Hepatocyte (in vitro differentiated cells): ENCODE data around the gene TRAPPC14. TPM values are rescaled to one million over a fixed set of nuclear protein-coding genes. Genes with fewer than 3 reads are reported as not detected.

Source experiments
- DNase-seq: peaks from one replicate; pipeline ENCODE4 v3.0.0-alpha.2; 2016; ENCODE audit warnings: low spot score
- H2AFZ ChIP-seq: fragments of 200-600 bp; sonication (generic); 2 replicates; pipeline ENCODE4 v1.6.0; 2016; ENCODE audit warnings: antibody characterized with exemption, mild to moderate bottlenecking
- H3K27ac ChIP-seq: fragments of 200-600 bp; sonication (generic); 2 replicates; pipeline ENCODE4 v1.5.1; 2016; ENCODE audit warnings: mild to moderate bottlenecking
- H3K27me3 ChIP-seq: fragments of 200-600 bp; sonication (generic); 2 replicates; pipeline ENCODE4 v1.6.1; 2016
- H3K36me3 ChIP-seq: fragments of 200-600 bp; sonication (generic); replicated peaks from 2 replicates; pipeline ENCODE4 v1.5.1; 2016; ENCODE audit warnings: low read depth; ENCODE audit not compliant: insufficient read depth
- H3K4me1 ChIP-seq: fragments of 200-600 bp; sonication (generic); 2 replicates; pipeline ENCODE4 v1.5.1; 2016; ENCODE audit warnings: mild to moderate bottlenecking, moderate library complexity; ENCODE audit not compliant: insufficient read depth
- H3K4me2 ChIP-seq: fragments of 200-600 bp; sonication (generic); 2 replicates; pipeline ENCODE4 v1.6.0; 2016
- H3K4me3 ChIP-seq: fragments of 200-600 bp; sonication (generic); 2 replicates; pipeline ENCODE4 v1.5.1; 2016; ENCODE audit warnings: mild to moderate bottlenecking
- H3K79me2 ChIP-seq: fragments of 200-600 bp; sonication (generic); 2 replicates; pipeline ENCODE4 v1.6.0; 2017; ENCODE audit warnings: mild to moderate bottlenecking
- H3K9me2 ChIP-seq: fragments of 200-600 bp; sonication (generic); replicated peaks from 2 replicates; pipeline ENCODE4 v1.6.0; 2017; ENCODE audit warnings: mild to moderate bottlenecking; ENCODE audit not compliant: insufficient read depth
- H3K9me3 ChIP-seq: fragments of 200-600 bp; sonication (generic); 2 replicates; pipeline ENCODE4 v1.5.1; 2016; ENCODE audit warnings: low read depth, mild to moderate bottlenecking
- H4K20me1 ChIP-seq: fragments of 200-600 bp; sonication (generic); 2 replicates; pipeline ENCODE4 v1.6.0; 2016; ENCODE audit warnings: mild to moderate bottlenecking; ENCODE audit not compliant: insufficient read depth, poor library complexity, severe bottlenecking
- CTCF ChIP-seq: fragments of 200-600 bp; sonication (generic); IDR thresholded peaks from 2 replicates; pipeline ENCODE4 v1.5.1; 2016; ENCODE audit warnings: antibody characterized with exemption, mild to moderate bottlenecking; ENCODE audit not compliant: poor library complexity
- EZH2 ChIP-seq: fragments of 200-600 bp; sonication (generic); IDR thresholded peaks from 2 replicates; pipeline ENCODE4 v1.6.1; 2016; ENCODE audit warnings: antibody characterized with exemption, mild to moderate bottlenecking, borderline replicate concordance
- EZH2phosphoT487 ChIP-seq: fragments of 200-600 bp; sonication (generic); IDR thresholded peaks from one replicate; pipeline ENCODE4 v1.6.1; 2018; ENCODE audit warnings: antibody characterized with exemption, mild to moderate bottlenecking, low read depth, moderate library complexity; ENCODE audit not compliant: unreplicated experiment, severe bottlenecking
- WGBS: methylation state at CpG from one replicate; pipeline ENCODE4 v1.1.6; 2016; ENCODE audit warnings: low lambda C conversion rate; ENCODE audit errors: missing lambda C conversion rate; 5-methylcytosine and 5-hydroxymethylcytosine counted together
- polyA plus RNA-seq: library from polyadenylated mRNA; unstranded; fragments of >200 nt; fragmentation: Nextera tagmentation; extraction: Ambion mirVana; gene quantifications from 2 replicates; pipeline ENCODE4 v1.2.1, GENCODE V29; 2016
- total RNA-seq: library from RNA; depleted of rRNA; stranded (reverse); fragments of >200 nt; gene quantifications from 2 replicates; pipeline ENCODE4 v1.2.3, GENCODE V29; 2014

The TRAPPC14 gene
- total and polyA plus RNA-seq, 2 experiments from 2014 or later: 14.7 to 18.5 TPM

- Histone ChIP-seq H2AFZ (no peak overlapping the region), H3K4me1 (peaks cover 20% of the 10 kb centered on the region), H3K4me2 (peak overlapping the region; percentile 73), H3K9me3 (no peaks in the 10 kb centered on the region), H4K20me1 (no peaks in the 10 kb centered on the region), H3K27me3 (peaks cover 18% of the 10 kb centered on the region), H3K9me2 (no peaks in the 10 kb centered on the region), H3K4me3 (no peak overlapping the region), H3K79me2 (no peaks in the 10 kb centered on the region), H3K36me3 (no peaks in the 10 kb centered on the region), H3K27ac (peak overlapping the region; percentile 53)
- DNase-seq: no peak
- TF ChIP-seq EZH2phosphoT487 (no peak), EZH2 (no peak), CTCF (no peak)
- 88% methylated on average over 11 of the region's 11 CpGs for WGBS
Observed at GRCh38 chr7:100169147-100169850, 10.8 kb upstream of the TRAPPC14 start.

GRCh38 chr7:100167912-100168323 is 9.4 kb upstream of the TRAPPC14 start:
- Histone ChIP-seq H2AFZ (peak overlapping the region; percentile 24), H3K9me2 (no peaks in the 10 kb centered on the region), H3K27me3 (peaks cover 18% of the 10 kb centered on the region)

GRCh38 chr7:100166970-100167911 is 8.7 kb upstream of the TRAPPC14 start:
- no peaks in the 10 kb centered on the region for H3K9me3 ChIP-seq
- no peak for DNase-seq
- no peaks in the 10 kb centered on the region for H3K9me2 ChIP-seq
- TF ChIP-seq EZH2: no peak
- TF ChIP-seq CTCF: no peak
- TF ChIP-seq EZH2phosphoT487: no peak
- H3K4me2 ChIP-seq: peak overlapping the region; percentile 73
- peak overlapping the region; percentile 24 for H2AFZ ChIP-seq
- no peaks in the 10 kb centered on the region for H4K20me1 ChIP-seq
- no peaks in the 10 kb centered on the region for H3K79me2 ChIP-seq
- H3K27me3 ChIP-seq: peaks cover 18% of the 10 kb centered on the region
- H3K27ac ChIP-seq: peak overlapping the region; percentile 33
- H3K4me3 ChIP-seq: no peak overlapping the region
- 51% methylated on average over 14 of the region's 14 CpGs for WGBS
- peaks cover 20% of the 10 kb centered on the region for H3K4me1 ChIP-seq
- no peaks in the 10 kb centered on the region for H3K36me3 ChIP-seq

More at GRCh38 chr7:100167912-100168323, 9.4 kb upstream of the TRAPPC14 start:
- H3K9me3 ChIP-seq: no peaks in the 10 kb centered on the region
- TF ChIP-seq CTCF (no peak), EZH2 (no peak)
- H3K27ac ChIP-seq: peak overlapping the region; percentile 53
- H3K4me1 ChIP-seq: peaks cover 20% of the 10 kb centered on the region
- peak; percentile 37 for DNase-seq
- H3K4me3 ChIP-seq: no peak overlapping the region
- 4% methylated on average over 11 of the region's 11 CpGs for WGBS
- no peaks in the 10 kb centered on the region for H3K79me2 ChIP-seq
- H4K20me1 ChIP-seq: no peaks in the 10 kb centered on the region
- no peaks in the 10 kb centered on the region for H3K36me3 ChIP-seq
- H3K4me2 ChIP-seq: peak overlapping the region; percentile 73
